Measurements from ENCODE around the gene SNAPC5. TPM values are rescaled to one million over a fixed set of nuclear protein-coding genes. Genes with fewer than 3 reads are reported as not detected.

SNAPC5 gene
- total and polyA plus RNA-seq, 2 of the 13 experiments (the other 11 are each of a cell fraction or from before 2014, with no cell fraction given) = 14.8 to 36.2 TPM

DNA sequence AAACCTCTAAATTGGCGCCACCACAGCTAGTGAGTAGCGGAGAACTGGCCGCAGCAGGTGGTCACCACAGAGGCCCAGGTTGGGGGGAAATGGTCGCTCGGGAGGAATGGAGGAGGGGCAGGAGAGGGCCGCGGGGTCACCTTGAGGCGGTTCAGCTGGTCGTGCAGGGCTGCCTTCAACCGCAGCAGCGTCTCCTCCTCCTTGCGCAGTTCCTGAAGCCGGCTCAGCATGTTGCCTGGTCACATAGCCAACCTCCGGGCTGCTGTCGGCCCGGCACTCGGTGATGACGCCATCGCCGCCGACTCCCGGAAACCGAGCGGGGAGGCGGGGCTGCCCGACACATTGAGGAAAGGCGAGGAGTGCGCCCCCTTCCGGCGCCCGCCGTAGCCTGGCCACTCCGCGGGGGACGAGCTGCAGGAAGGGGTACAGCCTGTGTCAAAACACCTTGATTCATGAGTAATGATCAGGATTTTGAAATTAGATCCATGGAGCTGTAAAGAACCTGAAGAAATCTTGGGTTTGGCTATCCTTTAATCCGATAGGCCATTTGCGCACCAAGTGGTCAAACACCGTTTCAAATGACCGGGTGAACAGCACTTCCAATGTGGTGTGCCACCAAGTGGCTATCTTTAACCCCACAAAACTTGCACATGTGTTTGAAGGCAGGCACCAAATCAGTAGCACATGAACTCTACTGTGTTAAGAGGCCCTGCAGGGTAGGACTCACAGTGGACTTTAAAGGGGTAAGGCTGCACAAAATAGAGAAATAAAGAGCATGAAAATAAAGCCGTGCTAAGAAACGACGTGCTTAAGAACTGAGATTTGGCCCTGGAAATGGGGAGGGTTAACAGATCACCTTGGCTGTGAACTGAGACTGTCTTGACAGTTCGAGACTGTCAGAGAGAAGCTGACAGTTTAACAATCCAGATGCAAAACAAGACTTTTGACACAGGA is at the start of gene SNAPC5 (continued):
- TF ChIP-seq, protein P1, sequence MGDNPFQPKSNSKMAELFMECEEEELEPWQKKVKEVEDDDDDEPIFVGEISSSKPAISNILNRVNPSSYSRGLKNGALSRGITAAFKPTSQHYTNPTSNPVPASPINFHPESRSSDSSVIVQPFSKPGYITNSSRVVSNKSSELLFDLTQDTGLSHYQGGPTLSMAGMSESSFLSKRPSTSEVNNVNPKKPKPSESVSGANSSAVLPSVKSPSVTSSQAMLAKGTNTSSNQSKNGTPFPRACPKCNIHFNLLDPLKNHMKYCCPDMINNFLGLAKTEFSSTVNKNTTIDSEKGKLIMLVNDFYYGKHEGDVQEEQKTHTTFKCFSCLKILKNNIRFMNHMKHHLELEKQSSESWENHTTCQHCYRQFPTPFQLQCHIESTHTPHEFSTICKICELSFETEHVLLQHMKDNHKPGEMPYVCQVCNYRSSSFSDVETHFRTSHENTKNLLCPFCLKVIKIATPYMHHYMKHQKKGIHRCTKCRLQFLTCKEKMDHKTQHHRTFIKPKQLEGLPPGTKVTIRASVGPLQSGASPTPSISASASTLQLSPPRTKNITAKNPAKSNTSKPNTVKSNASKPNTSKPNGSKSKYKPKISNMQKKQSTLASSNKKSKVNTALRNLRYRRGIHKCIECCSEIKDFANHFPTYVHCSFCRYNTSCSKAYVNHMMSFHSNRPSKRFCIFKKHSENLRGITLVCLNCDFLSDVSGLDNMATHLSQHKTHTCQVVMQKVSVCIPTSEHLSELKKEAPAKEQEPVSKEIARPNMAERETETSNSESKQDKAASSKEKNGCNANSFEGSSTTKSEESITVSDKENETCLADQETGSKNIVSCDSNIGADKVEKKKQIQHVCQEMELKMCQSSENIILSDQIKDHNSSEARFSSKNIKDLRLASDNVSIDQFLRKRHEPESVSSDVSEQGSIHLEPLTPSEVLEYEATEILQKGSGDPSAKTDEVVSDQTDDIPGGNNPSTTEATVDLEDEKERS (CRISPR knock-in tag; IDR thresholded peaks at IDR 0.05) = peak; percentile 82; the same call in 1 of the 2 replicates
- TF ChIP-seq ZNF207 (IDR thresholded peaks at IDR 0.05; ENCODE audit: borderline replicate concordance) = no peak
- TF ChIP-seq, protein P2, sequence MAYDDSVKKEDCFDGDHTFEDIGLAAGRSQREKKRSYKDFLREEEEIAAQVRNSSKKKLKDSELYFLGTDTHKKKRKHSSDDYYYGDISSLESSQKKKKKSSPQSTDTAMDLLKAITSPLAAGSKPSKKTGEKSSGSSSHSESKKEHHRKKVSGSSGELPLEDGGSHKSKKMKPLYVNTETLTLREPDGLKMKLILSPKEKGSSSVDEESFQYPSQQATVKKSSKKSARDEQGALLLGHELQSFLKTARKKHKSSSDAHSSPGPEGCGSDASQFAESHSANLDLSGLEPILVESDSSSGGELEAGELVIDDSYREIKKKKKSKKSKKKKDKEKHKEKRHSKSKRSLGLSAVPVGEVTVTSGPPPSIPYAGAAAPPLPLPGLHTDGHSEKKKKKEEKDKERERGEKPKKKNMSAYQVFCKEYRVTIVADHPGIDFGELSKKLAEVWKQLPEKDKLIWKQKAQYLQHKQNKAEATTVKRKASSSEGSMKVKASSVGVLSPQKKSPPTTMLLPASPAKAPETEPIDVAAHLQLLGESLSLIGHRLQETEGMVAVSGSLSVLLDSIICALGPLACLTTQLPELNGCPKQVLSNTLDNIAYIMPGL (CRISPR knock-in tag; IDR thresholded peaks at IDR 0.05; ENCODE audit: borderline replicate concordance in 1 of 2, low read depth in 1 of 2) = peak; percentile 94 to 95
- peak; percentile 77 for TF ChIP-seq HNRNPLL (IDR thresholded peaks at IDR 0.05; ENCODE audit: low read depth, low read length, poor library complexity, severe bottlenecking)
- TF ChIP-seq MLLT10 (CRISPR knock-in tag; IDR thresholded peaks at IDR 0.05) = no peak
- TF ChIP-seq NR2C2 (CRISPR knock-in tag; IDR thresholded peaks at IDR 0.05; ENCODE audit: borderline replicate concordance) = peak; percentile 58
- no peak for TF ChIP-seq ZNF383 (CRISPR knock-in tag; IDR thresholded peaks at IDR 0.05; ENCODE audit: borderline replicate concordance)
- peak; percentile 82 for TF ChIP-seq HNF1B (CRISPR knock-in tag; IDR thresholded peaks at IDR 0.05)
- peak; percentile 92; the same call in 1 of the 2 replicates for TF ChIP-seq ZNF878 (CRISPR knock-in tag; IDR thresholded peaks at IDR 0.05)
- TF ChIP-seq HNRNPK (IDR thresholded peaks at IDR 0.05; ENCODE audit: low read depth, low read length, poor library complexity, severe bottlenecking) = peak; percentile 77
- no peak for TF ChIP-seq PREB (CRISPR knock-in tag; IDR thresholded peaks at IDR 0.05)
- TF ChIP-seq, protein P3, sequence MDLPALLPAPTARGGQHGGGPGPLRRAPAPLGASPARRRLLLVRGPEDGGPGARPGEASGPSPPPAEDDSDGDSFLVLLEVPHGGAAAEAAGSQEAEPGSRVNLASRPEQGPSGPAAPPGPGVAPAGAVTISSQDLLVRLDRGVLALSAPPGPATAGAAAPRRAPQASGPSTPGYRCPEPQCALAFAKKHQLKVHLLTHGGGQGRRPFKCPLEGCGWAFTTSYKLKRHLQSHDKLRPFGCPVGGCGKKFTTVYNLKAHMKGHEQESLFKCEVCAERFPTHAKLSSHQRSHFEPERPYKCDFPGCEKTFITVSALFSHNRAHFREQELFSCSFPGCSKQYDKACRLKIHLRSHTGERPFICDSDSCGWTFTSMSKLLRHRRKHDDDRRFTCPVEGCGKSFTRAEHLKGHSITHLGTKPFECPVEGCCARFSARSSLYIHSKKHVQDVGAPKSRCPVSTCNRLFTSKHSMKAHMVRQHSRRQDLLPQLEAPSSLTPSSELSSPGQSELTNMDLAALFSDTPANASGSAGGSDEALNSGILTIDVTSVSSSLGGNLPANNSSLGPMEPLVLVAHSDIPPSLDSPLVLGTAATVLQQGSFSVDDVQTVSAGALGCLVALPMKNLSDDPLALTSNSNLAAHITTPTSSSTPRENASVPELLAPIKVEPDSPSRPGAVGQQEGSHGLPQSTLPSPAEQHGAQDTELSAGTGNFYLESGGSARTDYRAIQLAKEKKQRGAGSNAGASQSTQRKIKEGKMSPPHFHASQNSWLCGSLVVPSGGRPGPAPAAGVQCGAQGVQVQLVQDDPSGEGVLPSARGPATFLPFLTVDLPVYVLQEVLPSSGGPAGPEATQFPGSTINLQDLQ (CRISPR knock-in tag; IDR thresholded peaks at IDR 0.05) = peak; percentile 55; the same call in 1 of the 2 replicates
- peak; percentile 80 for TF ChIP-seq ZNF883 (CRISPR knock-in tag; IDR thresholded peaks at IDR 0.05; ENCODE audit: not compliant biosample characterization)
- 0 out of 2 replicates have a peak, but pooled peaks have one; percentile 71 for TF ChIP-seq CC2D1A (CRISPR knock-in tag; IDR thresholded peaks at IDR 0.05)
- peak; percentile 46; the same call in 1 of the 2 replicates for TF ChIP-seq ZNF556 (CRISPR knock-in tag; IDR thresholded peaks at IDR 0.05; ENCODE audit: borderline replicate concordance)

Data from HepG2 (cell line).